Activated CD8-positive, alpha-beta T cell treated with anti-CD3 and anti-CD28 coated beads for 36 hours (primary cell): ENCODE data around the gene MVD. TPM values are rescaled to one million over a fixed set of nuclear protein-coding genes. Genes with fewer than 3 reads are reported as not detected.
A peak's percentile ranks its signal among the peaks of the same experiment; 100 is the strongest.

Experiments
- ATAC-seq: fragments of 200-7000 bp; cut with Tn5 transposase; one replicate; pipeline ENCODE4 v1.10.0; 2021; ENCODE audit warnings: mild to moderate bottlenecking, moderate library complexity
- CTCF ChIA-PET: fragments of 350-600 bp; sonication (Branson Sonifier 250); formaldehyde crosslinking; loops from one replicate; lab custom pipeline; 2021; ENCODE audit warnings: antibody characterized with exemption; lab: Charles Lee
- POLR2A ChIA-PET: fragments of 350-600 bp; sonication (Branson Sonifier 250); formaldehyde crosslinking; loops from one replicate; lab custom pipeline; 2021; ENCODE audit warnings: antibody characterized with exemption; lab: Charles Lee
- DNase-seq: peaks from one replicate; pipeline ENCODE4 v3.0.0-alpha.2; 2020
- H3K27ac Mint-ChIP-seq: one replicate; pipeline ENCODE4 v1.8.0; 2021; ENCODE audit warnings: mild to moderate bottlenecking, mixed read lengths
- H3K27me3 Mint-ChIP-seq: one replicate; pipeline ENCODE4 v1.8.0; 2021; ENCODE audit warnings: mixed read lengths
- H3K36me3 Mint-ChIP-seq: one replicate; pipeline ENCODE4 v1.8.0; 2021; ENCODE audit warnings: low read depth, mixed read lengths
- H3K4me1 Mint-ChIP-seq: one replicate; pipeline ENCODE4 v1.8.0; 2021; ENCODE audit warnings: low read depth, mixed read lengths
- H3K4me3 Mint-ChIP-seq: one replicate; pipeline ENCODE4 v1.8.0; 2021; ENCODE audit warnings: mild to moderate bottlenecking, moderate library complexity, mixed read lengths
- H3K9me3 Mint-ChIP-seq: one replicate; pipeline ENCODE4 v1.8.0; 2021; ENCODE audit warnings: mixed read lengths
- intact Hi-C: fragments of 100-400 bp; cut with micrococcal nuclease; formaldehyde crosslinking; loops from one replicate; pipeline ENCODE4 v1.10.0; 2022
- total RNA-seq, 2 experiments: library from RNA; stranded (reverse); gene quantifications; one replicate each; pipeline ENCODE4 v1.2.3, GENCODE V29; 2021
- TF ChIP-seq, protein P1 (sequence below): fragments of 200-600 bp; IDR thresholded peaks from one replicate; pipeline ENCODE4 v1.8.0; 2022; ENCODE audit warnings: antibody characterized with exemption, mild to moderate bottlenecking

MVD gene, protein sequence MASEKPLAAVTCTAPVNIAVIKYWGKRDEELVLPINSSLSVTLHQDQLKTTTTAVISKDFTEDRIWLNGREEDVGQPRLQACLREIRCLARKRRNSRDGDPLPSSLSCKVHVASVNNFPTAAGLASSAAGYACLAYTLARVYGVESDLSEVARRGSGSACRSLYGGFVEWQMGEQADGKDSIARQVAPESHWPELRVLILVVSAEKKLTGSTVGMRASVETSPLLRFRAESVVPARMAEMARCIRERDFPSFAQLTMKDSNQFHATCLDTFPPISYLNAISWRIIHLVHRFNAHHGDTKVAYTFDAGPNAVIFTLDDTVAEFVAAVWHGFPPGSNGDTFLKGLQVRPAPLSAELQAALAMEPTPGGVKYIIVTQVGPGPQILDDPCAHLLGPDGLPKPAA
- total RNA-seq, result 10 to 100 TPM; 83.1 to 89.9 TPM

DNA sequence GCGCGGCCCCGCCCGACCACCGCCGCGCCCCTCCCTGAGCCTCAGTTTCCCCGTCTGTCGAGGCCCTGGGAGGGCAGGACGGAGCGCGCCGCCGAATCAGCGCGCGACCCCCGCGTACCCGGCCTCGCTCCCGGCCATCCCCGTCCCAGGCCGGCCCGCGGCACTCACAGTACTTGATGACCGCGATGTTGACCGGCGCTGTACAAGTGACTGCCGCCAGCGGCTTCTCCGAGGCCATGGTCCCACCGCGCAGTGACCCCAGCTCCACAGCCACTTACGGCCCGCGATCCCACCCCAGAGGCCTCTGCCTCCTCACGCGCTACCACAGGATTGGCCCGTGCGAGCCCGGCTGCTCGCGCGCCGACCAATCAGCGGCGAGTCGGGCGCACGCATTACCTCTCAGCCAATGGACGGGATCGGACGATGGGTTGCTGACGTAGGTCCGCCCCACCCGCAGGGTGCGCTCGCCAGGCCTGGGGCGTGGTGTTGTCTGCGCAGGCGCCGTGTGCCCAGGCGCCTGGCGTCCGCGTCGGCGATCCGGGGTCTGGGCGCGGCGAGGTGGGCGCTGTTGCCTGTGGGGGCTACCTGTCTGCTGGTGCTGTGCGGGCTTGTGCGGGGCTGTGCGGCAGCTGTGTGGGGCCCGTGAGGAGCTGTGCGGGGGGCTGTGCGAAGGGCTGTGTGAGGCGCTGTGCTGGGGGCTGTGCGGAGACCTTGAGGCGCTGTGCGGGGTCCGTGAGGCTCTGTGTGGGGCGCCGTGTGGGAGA lies at the start of gene MVD:
TSS of gene MVD (minus strand) at position 249 of the 764 bp plus-strand sequence. CDS start at position 238, 11 bp downstream.
- CTCF ChIA-PET, result interaction anchor here (0.7 to 1.7 kb wide), 4 partner anchors 9 to 42 kb away, joined by 3 to 6 read pairs (median 3); no protein-coding TSS in a partner anchor
- Mint-ChIP-seq H3K4me1 (peaks cover 21% of the 10 kb centered on the region), H3K27me3 (no peaks in the 10 kb centered on the region), H3K36me3 (peaks cover 11% of the 10 kb centered on the region), H3K4me3 (peak within 1 kb of the TSS; percentile 96), H3K27ac (peak within 1 kb of the TSS; percentile 90), H3K9me3 (no peaks in the 10 kb centered on the region)
- TF ChIP-seq, protein P1, sequence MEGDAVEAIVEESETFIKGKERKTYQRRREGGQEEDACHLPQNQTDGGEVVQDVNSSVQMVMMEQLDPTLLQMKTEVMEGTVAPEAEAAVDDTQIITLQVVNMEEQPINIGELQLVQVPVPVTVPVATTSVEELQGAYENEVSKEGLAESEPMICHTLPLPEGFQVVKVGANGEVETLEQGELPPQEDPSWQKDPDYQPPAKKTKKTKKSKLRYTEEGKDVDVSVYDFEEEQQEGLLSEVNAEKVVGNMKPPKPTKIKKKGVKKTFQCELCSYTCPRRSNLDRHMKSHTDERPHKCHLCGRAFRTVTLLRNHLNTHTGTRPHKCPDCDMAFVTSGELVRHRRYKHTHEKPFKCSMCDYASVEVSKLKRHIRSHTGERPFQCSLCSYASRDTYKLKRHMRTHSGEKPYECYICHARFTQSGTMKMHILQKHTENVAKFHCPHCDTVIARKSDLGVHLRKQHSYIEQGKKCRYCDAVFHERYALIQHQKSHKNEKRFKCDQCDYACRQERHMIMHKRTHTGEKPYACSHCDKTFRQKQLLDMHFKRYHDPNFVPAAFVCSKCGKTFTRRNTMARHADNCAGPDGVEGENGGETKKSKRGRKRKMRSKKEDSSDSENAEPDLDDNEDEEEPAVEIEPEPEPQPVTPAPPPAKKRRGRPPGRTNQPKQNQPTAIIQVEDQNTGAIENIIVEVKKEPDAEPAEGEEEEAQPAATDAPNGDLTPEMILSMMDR, result no peak
- DNase-seq (peak; percentile 97), ATAC-seq (peak; percentile 98)
- POLR2A ChIA-PET, result interaction anchor here (0.6 to 3.6 kb wide), 8 partner anchors 9 to 195 kb away, joined by 3 to 20 read pairs (median 4); no protein-coding TSS in a partner anchor
- intact Hi-C loops, result no loop called here

DNA sequence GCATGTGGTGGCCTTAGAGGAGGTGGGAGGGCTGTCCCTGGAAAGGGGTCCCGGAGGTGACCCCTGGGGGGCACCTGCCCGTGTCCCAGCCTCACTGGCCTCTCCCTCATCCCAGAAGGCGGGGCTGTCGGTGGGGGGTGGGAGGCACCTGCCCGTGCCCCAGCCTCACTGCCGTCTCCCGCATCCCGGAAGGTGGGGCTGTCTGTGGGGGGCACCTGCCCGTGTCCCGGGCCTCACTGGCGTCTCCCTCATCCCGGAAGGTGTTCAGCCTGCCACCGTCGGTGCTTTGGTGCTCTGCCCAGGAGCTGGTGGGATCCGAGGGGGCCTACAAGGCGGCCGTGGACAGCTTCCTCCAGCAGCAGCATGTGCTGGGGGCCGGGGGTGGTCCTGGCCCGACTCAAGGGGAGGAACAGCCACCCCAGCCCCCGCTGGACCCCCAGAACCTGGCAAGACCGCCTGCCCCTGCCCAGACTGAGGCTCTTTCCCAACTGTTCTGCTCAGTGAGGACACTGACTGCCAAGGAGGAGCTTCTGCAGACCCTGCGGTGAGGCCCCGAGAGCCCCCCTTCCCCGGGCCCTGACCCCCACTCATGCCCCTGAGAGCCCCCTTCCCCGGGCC lies 49.6 kb upstream of the MVD start:
- no peak for ATAC-seq
- TF ChIP-seq, protein P1, result no peak
- Mint-ChIP-seq H3K27ac (no peak overlapping the region), H3K36me3 (peaks cover 9% of the 10 kb centered on the region), H3K27me3 (no peaks in the 10 kb centered on the region), H3K4me1 (peaks cover 4% of the 10 kb centered on the region), H3K4me3 (no peak overlapping the region), H3K9me3 (no peaks in the 10 kb centered on the region)
- intact Hi-C loops, result no loop called here
- ChIA-PET POLR2A (interaction anchor here (1.6 kb wide), 1 partner anchor 11 kb away, joined by 3 read pairs; no protein-coding TSS in a partner anchor), CTCF (no interaction called here)
- no peak for DNase-seq

DNA sequence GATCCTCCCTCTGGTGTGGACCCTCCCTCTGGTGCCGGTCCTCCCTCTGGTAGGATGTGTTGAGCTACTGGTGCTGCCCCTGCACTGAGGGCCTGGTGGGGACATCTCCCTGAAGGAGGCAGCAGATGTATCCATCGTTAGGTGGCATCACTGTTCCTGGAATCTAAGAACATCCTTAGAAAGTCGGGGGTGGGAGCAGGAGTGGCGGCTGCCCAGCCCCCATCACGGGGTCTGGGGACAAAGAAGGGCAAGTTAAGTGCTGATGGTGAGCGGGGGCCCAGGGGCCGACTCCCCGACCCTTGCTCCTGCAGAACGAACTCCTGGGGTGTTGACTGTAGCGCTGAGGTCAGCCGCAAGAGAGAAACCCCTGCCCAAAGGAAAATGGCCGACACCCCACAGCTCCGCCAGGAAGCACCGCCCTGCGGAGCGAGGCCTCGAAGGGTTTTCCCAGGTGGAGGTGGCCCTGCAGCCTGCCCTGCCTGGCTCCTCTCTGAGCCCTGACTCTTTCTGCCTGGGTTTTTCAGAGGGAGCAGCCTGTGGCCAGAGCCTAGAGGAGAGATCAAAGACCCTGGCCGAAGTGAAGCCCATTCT lies 49.0 kb upstream of the MVD start:
- no peak for DNase-seq
- intact Hi-C loops, result no loop called here
- H3K4me3 Mint-ChIP-seq, result no peak overlapping the region
- TF ChIP-seq, protein P1, result no peak
- no peak for ATAC-seq
- POLR2A ChIA-PET, result interaction anchor here (1.6 kb wide), 1 partner anchor 10 kb away, joined by 3 read pairs; no protein-coding TSS in a partner anchor
- no peak overlapping the region for H3K27ac Mint-ChIP-seq
- H3K27me3 Mint-ChIP-seq, result no peaks in the 10 kb centered on the region
- peaks cover 10% of the 10 kb centered on the region for H3K4me1 Mint-ChIP-seq
- CTCF ChIA-PET, result interaction anchor here (0.6 kb wide), 1 partner anchor 740 kb away, joined by 3 read pairs; no protein-coding TSS in a partner anchor
- H3K36me3 Mint-ChIP-seq, result peaks cover 3% of the 10 kb centered on the region
- no peaks in the 10 kb centered on the region for H3K9me3 Mint-ChIP-seq

DNA sequence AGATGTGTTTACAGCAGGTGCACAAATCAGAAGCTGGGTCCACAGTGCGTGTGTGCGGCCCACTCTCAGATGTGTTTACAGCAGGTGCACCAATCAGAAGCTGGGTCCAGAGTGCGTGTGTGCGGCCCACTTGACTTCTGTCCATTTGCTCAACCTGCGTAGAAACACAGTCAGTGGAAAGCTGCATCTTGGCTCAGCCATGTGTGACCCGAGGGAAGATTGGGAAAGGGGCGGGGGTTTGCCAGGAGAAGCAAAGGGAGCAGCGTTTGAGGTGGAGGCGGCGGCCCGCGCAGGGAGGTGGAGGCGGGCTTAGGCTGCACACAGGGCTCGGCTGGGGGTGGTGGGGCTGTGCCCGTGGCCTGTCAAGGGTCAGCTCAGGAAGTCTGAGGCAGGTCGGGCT lies 47.7 kb upstream of the MVD start:
- H3K27me3 Mint-ChIP-seq, result no peaks in the 10 kb centered on the region
- no peak overlapping the region for H3K27ac Mint-ChIP-seq
- intact Hi-C loops, result no loop called here
- ChIA-PET CTCF (no interaction called here), POLR2A (interaction anchor here (1.2 kb wide), 2 partner anchors 9 to 92 kb away, joined by 3 read pairs; no protein-coding TSS in a partner anchor)
- ATAC-seq, result no peak
- peaks cover 10% of the 10 kb centered on the region for H3K4me1 Mint-ChIP-seq
- no peak for DNase-seq
- no peak overlapping the region for H3K4me3 Mint-ChIP-seq
- H3K36me3 Mint-ChIP-seq, result peaks cover 2% of the 10 kb centered on the region
- TF ChIP-seq, protein P1, result no peak
- H3K9me3 Mint-ChIP-seq, result no peaks in the 10 kb centered on the region
